Naive B cell (primary cell): ENCODE results near the gene E4F1. TPM values are rescaled to one million over a fixed set of nuclear protein-coding genes. Genes with fewer than 3 reads are reported as not detected.

Experiments used
- ATAC-seq, 2 donors: fragments of 150-1000 bp; cut with Tn5 transposase; 2 replicates each; pipeline ENCODE4 v1.10.0; 2021; ENCODE audit warnings: low read depth in 2 of 2, mild to moderate bottlenecking in 2 of 2, moderate library complexity in 2 of 2
- DNase-seq: peaks from one replicate; pipeline ENCODE4 v3.0.0; 2022
- H3K27ac Mint-ChIP-seq, 6 donors: one replicate each; pipeline ENCODE4 v1.8.0; 2020 to 2022; ENCODE audit warnings: mild to moderate bottlenecking in 6 of 6, mixed read lengths in 6 of 6, moderate library complexity in 5 of 6, inconsistent platforms in 2 of 6
- H3K27me3 Mint-ChIP-seq, 3 donors: one replicate each; pipeline ENCODE4 v1.8.0; 2021 to 2022; ENCODE audit warnings: mixed read lengths in 3 of 3, mild to moderate bottlenecking in 1 of 3
- H3K36me3 Mint-ChIP-seq, 2 donors: one replicate each; pipeline ENCODE4 v1.8.0; 2020 to 2022; ENCODE audit warnings: mixed read lengths in 2 of 2, inconsistent platforms in 1 of 2, mild to moderate bottlenecking in 1 of 2
- H3K4me1 Mint-ChIP-seq, 3 donors: one replicate each; pipeline ENCODE4 v1.8.0; 2020 to 2022; ENCODE audit warnings: mixed read lengths in 3 of 3, inconsistent platforms in 1 of 3, mild to moderate bottlenecking in 1 of 3, moderate library complexity in 1 of 3
- H3K4me3 Mint-ChIP-seq, 8 donors: one replicate each; pipeline ENCODE4 v1.8.0; 2020 to 2022; ENCODE audit warnings: mild to moderate bottlenecking in 8 of 8, mixed read lengths in 8 of 8, moderate library complexity in 8 of 8, inconsistent platforms in 2 of 8
- H3K9me3 Mint-ChIP-seq, 7 donors: one replicate each; pipeline ENCODE4 v1.8.0; 2020 to 2022; ENCODE audit warnings: mixed read lengths in 7 of 7, mild to moderate bottlenecking in 5 of 7, inconsistent platforms in 2 of 7, moderate library complexity in 1 of 7
- polyA plus RNA-seq, 6 donors: library from polyadenylated mRNA; unstranded; fragments of 300-500 nt; fragmentation: Illumina TruSeq; gene quantifications; one replicate each; pipeline ENCODE4 v1.2.3, GENCODE V29; 2021; ENCODE audit warnings: low read depth in 6 of 6

The E4F1 gene
- polyA plus RNA-seq, 6 donors from 2014 or later = 6.4 to 16.1 (median 8.9) TPM

- peak overlapping the region in 1 of 6 donors; percentile 82 for H3K27ac Mint-ChIP-seq
- H3K4me3 Mint-ChIP-seq = peak overlapping the region; percentile 69 to 87 (median 82)
- DNase-seq (no peak), ATAC-seq (peak; percentile 2 to 3)
- H3K4me1 Mint-ChIP-seq = peaks cover 10 to 18% (median 11%) of the 10 kb centered on the region in 3 donors
- H3K9me3 Mint-ChIP-seq = no peaks in the 10 kb centered on the region
- H3K36me3 Mint-ChIP-seq = no peaks in the 10 kb centered on the region
- H3K27me3 Mint-ChIP-seq = no peaks in the 10 kb centered on the region
Observed at GRCh38 chr16:2213817-2214718, 9.3 kb upstream of the E4F1 start.

GRCh38 chr16:2214719-2214968, 8.7 kb upstream of the E4F1 start, which contains the start of gene PGP:
Gene PGP, minus strand, starts transcription at chr16:2214840. Its CDS starts 63 bp downstream, at chr16:2214777.
- H3K36me3 Mint-ChIP-seq = no peaks in the 10 kb centered on the region
- peak within 1 kb of the TSS in 4 of 6 donors; percentile 82 to 92 (median 84) for H3K27ac Mint-ChIP-seq
- no peaks in the 10 kb centered on the region for H3K9me3 Mint-ChIP-seq
- no peaks in the 10 kb centered on the region for H3K27me3 Mint-ChIP-seq
- ATAC-seq (peak; percentile 95 to 96), DNase-seq (no peak)
- peaks cover 10 to 18% (median 11%) of the 10 kb centered on the region in 3 donors for H3K4me1 Mint-ChIP-seq
- H3K4me3 Mint-ChIP-seq = peak within 1 kb of the TSS; percentile 86 to 94 (median 89)

- Mint-ChIP-seq H3K4me3 (peak overlapping the region in 7 of 8 donors; percentile 55 to 94 (median 87)), H3K36me3 (no peaks in the 10 kb centered on the region), H3K27ac (peak overlapping the region in 1 of 6 donors; percentile 82)
Observed at GRCh38 chr16:2216330-2216729, 7.1 kb upstream of the E4F1 start.

GRCh38 chr16:2223942-2224486, 623 bp downstream of the E4F1 start:
- no peaks in the 10 kb centered on the region for H3K36me3 Mint-ChIP-seq
- peak; percentile 3 to 7 for ATAC-seq
- peaks cover 0 to 21% (median 21%) of the 10 kb centered on the region in 3 donors for H3K4me1 Mint-ChIP-seq
- peak overlapping the region; percentile 70 to 92 (median 84) for H3K4me3 Mint-ChIP-seq
- no peaks in the 10 kb centered on the region for H3K9me3 Mint-ChIP-seq
- no peaks in the 10 kb centered on the region for H3K27me3 Mint-ChIP-seq
- no peak for DNase-seq
- H3K27ac Mint-ChIP-seq = peak overlapping the region in 4 of 6 donors; percentile 28 to 78 (median 62)

More at GRCh38 chr16:2216330-2216729, 7.1 kb upstream of the E4F1 start:
- DNase-seq (no peak), ATAC-seq (no peak)
- Mint-ChIP-seq H3K9me3 (no peaks in the 10 kb centered on the region), H3K27me3 (no peaks in the 10 kb centered on the region), H3K4me1 (peaks cover 10 to 18% (median 11%) of the 10 kb centered on the region in 3 donors)

- Mint-ChIP-seq H3K4me3 (peak overlapping the region in 6 of 8 donors; percentile 8 to 79 (median 20)), H3K4me1 (peaks cover 0 to 21% (median 21%) of the 10 kb centered on the region in 3 donors), H3K27me3 (no peaks in the 10 kb centered on the region), H3K9me3 (no peaks in the 10 kb centered on the region), H3K27ac (peak overlapping the region in 3 of 6 donors; percentile 58 to 80 (median 68)), H3K36me3 (peaks cover 0 to 11% of the 10 kb centered on the region in 2 donors)
- DNase-seq (no peak), ATAC-seq (no peak)
Observed at GRCh38 chr16:2226245-2226793, 2.9 kb downstream of the E4F1 start.

GRCh38 chr16:2226918-2227317, 3.5 kb downstream of the E4F1 start:
- Mint-ChIP-seq H3K9me3 (no peaks in the 10 kb centered on the region), H3K4me1 (peaks cover 0 to 21% (median 21%) of the 10 kb centered on the region in 3 donors), H3K4me3 (peak overlapping the region in 2 of 8 donors; percentile 22 to 79), H3K27ac (peak overlapping the region in 1 of 6 donors; percentile 58), H3K36me3 (peaks cover 0 to 11% of the 10 kb centered on the region in 2 donors), H3K27me3 (no peaks in the 10 kb centered on the region)
- DNase-seq = no peak
- ATAC-seq = no peak

- DNase-seq (no peak), ATAC-seq (no peak)
- Mint-ChIP-seq H3K36me3 (peaks cover 0 to 11% of the 10 kb centered on the region in 2 donors), H3K27ac (no peak overlapping the region), H3K4me3 (no peak overlapping the region), H3K9me3 (no peaks in the 10 kb centered on the region), H3K4me1 (peaks cover 0 to 21% (median 21%) of the 10 kb centered on the region in 3 donors), H3K27me3 (no peaks in the 10 kb centered on the region)
Observed at GRCh38 chr16:2228161-2228824, 4.9 kb downstream of the E4F1 start.

GRCh38 chr16:2229091-2229490, 5.7 kb downstream of the E4F1 start:
- H3K4me1 Mint-ChIP-seq = peaks cover 0 to 20% (median 20%) of the 10 kb centered on the region in 3 donors
- H3K27ac Mint-ChIP-seq = peak overlapping the region in 1 of 6 donors; percentile 36
- DNase-seq (no peak), ATAC-seq (no peak)
- H3K36me3 Mint-ChIP-seq = peaks cover 0 to 11% of the 10 kb centered on the region in 2 donors
- H3K4me3 Mint-ChIP-seq = no peak overlapping the region
- H3K9me3 Mint-ChIP-seq = no peaks in the 10 kb centered on the region
- no peaks in the 10 kb centered on the region for H3K27me3 Mint-ChIP-seq

- ATAC-seq (no peak), DNase-seq (no peak)
- H3K36me3 Mint-ChIP-seq = peaks cover 0 to 11% of the 10 kb centered on the region in 2 donors
- no peak overlapping the region for H3K27ac Mint-ChIP-seq
- no peaks in the 10 kb centered on the region for H3K9me3 Mint-ChIP-seq
- H3K27me3 Mint-ChIP-seq = peaks cover 0 to 2% (median 0%) of the 10 kb centered on the region in 3 donors
- H3K4me1 Mint-ChIP-seq = peaks cover 0 to 14% (median 13%) of the 10 kb centered on the region in 3 donors
- peak overlapping the region in 1 of 8 donors; percentile 38 for H3K4me3 Mint-ChIP-seq
Observed at GRCh38 chr16:2229632-2230250, 6.3 kb downstream of the E4F1 start.

GRCh38 chr16:2230376-2230775, 7.0 kb downstream of the E4F1 start:
- Mint-ChIP-seq H3K27ac (no peak overlapping the region), H3K4me1 (peaks cover 0 to 11% (median 9%) of the 10 kb centered on the region in 3 donors), H3K36me3 (peaks cover 0 to 11% of the 10 kb centered on the region in 2 donors), H3K27me3 (peaks cover 0 to 8% (median 0%) of the 10 kb centered on the region in 3 donors), H3K4me3 (peak overlapping the region in 1 of 8 donors; percentile 38), H3K9me3 (no peaks in the 10 kb centered on the region)
- ATAC-seq (no peak), DNase-seq (no peak)

GRCh38 chr16:2231016-2231931, 7.9 kb downstream of the E4F1 start:
- Mint-ChIP-seq H3K36me3 (peaks cover 0 to 11% of the 10 kb centered on the region in 2 donors), H3K4me3 (no peak overlapping the region), H3K27ac (no peak overlapping the region), H3K9me3 (no peaks in the 10 kb centered on the region), H3K27me3 (peaks cover 0 to 17% (median 0%) of the 10 kb centered on the region in 3 donors), H3K4me1 (peaks cover 0 to 6% (median 4%) of the 10 kb centered on the region in 3 donors)
- DNase-seq (no peak), ATAC-seq (no peak)
